ENCODE data around the gene TSEN15. TPM values are rescaled to one million over a fixed set of nuclear protein-coding genes. Genes with fewer than 3 reads are reported as not detected.

Gene TSEN15
- total RNA-seq, 4 donors from 2014 or later, result 9.1 to 18.2 (median 11.1) TPM

GRCh38 chr1:184059887-184060286 lies 8.4 kb downstream of the TSEN15 start:
- Histone ChIP-seq H3K4me3 (no peak overlapping the region), H3K4me1 (no peaks in the 10 kb centered on the region), H3K9me3 (no peaks in the 10 kb centered on the region), H3K27me3 (no peaks in the 10 kb centered on the region), H3K36me3 (peaks cover 0 to 8% (median 0%) of the 10 kb centered on the region in 3 donors), H3K27ac (no peak overlapping the region)
- DNase-seq, result no peak
- TF ChIP-seq POLR2A (IDR thresholded peaks at IDR 0.05), result no peak
- TF ChIP-seq CTCF (IDR thresholded peaks at IDR 0.05), result no peak

- H3K27ac ChIP-seq, result no peak overlapping the region
- H3K4me3 ChIP-seq, result no peak overlapping the region
- peaks cover 0 to 4% (median 0%) of the 10 kb centered on the region in 3 donors for H3K36me3 ChIP-seq
- H3K9me3 ChIP-seq, result no peaks in the 10 kb centered on the region
- no peaks in the 10 kb centered on the region for H3K27me3 ChIP-seq
- no peak for DNase-seq
- no peaks in the 10 kb centered on the region for H3K4me1 ChIP-seq
- TF ChIP-seq CTCF (IDR thresholded peaks at IDR 0.05) (no peak), POLR2A (IDR thresholded peaks at IDR 0.05) (no peak)
Observed at GRCh38 chr1:184060316-184060715, 8.8 kb downstream of the TSEN15 start.

GRCh38 chr1:184061396-184062003 lies 10.0 kb downstream of the TSEN15 start:
- no peak overlapping the region for H3K27ac ChIP-seq
- H3K4me1 ChIP-seq, result no peaks in the 10 kb centered on the region
- H3K27me3 ChIP-seq, result no peaks in the 10 kb centered on the region
- H3K4me3 ChIP-seq, result no peak overlapping the region
- TF ChIP-seq POLR2A (IDR thresholded peaks at IDR 0.05), result no peak
- no peak for TF ChIP-seq CTCF (IDR thresholded peaks at IDR 0.05)
- no peak for DNase-seq
- H3K36me3 ChIP-seq, result peaks cover 0 to 4% (median 0%) of the 10 kb centered on the region in 3 donors
- no peaks in the 10 kb centered on the region for H3K9me3 ChIP-seq

GRCh38 chr1:184062640-184063286 lies 11.2 kb downstream of the TSEN15 start:
- no peak for TF ChIP-seq CTCF (IDR thresholded peaks at IDR 0.05)
- Histone ChIP-seq H3K27ac (no peak overlapping the region), H3K27me3 (no peaks in the 10 kb centered on the region), H3K4me1 (no peaks in the 10 kb centered on the region), H3K4me3 (no peak overlapping the region), H3K9me3 (no peaks in the 10 kb centered on the region), H3K36me3 (peaks cover 0 to 4% (median 0%) of the 10 kb centered on the region in 3 donors)
- DNase-seq, result no peak

- Histone ChIP-seq H3K36me3 (no peaks in the 10 kb centered on the region), H3K27me3 (no peaks in the 10 kb centered on the region), H3K9me3 (no peaks in the 10 kb centered on the region), H3K4me1 (no peaks in the 10 kb centered on the region), H3K27ac (no peak overlapping the region), H3K4me3 (no peak overlapping the region)
- DNase-seq, result no peak
- TF ChIP-seq CTCF (IDR thresholded peaks at IDR 0.05) (no peak), POLR2A (IDR thresholded peaks at IDR 0.05) (no peak)
Observed at GRCh38 chr1:184065559-184065958, 14.0 kb downstream of the TSEN15 start.
